ENCODE measurements around the gene ZC3H15.
"Not testable (repeated sequence)": the region's sequence is repeated elsewhere in the genome, so short reads cannot be mapped to it uniquely, and the experiment has no call there.

DNA sequence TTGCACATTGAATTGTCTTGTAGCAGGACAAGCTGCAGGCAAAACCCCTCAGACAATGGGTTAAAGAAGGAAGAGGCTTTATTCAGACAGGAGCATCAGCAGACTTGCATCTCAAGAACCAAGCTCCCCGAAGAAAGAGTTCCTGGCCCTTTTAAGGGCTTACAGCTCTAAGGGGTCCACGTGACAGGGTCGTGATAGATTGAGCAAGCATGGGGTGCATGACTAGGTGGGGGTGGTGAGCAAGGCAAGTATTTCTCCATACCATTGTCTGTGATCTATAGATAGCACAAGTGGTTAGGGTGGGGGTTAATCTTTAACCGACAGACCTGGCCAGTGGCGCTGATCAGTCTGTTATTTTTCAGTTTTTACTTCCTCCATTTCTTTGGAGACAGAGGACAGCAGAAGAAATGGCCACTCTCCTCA, 46.4 kb upstream of the ZC3H15 start:
- TF ChIP-seq, protein P1, sequence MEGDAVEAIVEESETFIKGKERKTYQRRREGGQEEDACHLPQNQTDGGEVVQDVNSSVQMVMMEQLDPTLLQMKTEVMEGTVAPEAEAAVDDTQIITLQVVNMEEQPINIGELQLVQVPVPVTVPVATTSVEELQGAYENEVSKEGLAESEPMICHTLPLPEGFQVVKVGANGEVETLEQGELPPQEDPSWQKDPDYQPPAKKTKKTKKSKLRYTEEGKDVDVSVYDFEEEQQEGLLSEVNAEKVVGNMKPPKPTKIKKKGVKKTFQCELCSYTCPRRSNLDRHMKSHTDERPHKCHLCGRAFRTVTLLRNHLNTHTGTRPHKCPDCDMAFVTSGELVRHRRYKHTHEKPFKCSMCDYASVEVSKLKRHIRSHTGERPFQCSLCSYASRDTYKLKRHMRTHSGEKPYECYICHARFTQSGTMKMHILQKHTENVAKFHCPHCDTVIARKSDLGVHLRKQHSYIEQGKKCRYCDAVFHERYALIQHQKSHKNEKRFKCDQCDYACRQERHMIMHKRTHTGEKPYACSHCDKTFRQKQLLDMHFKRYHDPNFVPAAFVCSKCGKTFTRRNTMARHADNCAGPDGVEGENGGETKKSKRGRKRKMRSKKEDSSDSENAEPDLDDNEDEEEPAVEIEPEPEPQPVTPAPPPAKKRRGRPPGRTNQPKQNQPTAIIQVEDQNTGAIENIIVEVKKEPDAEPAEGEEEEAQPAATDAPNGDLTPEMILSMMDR (optimal IDR thresholded peaks at IDR 0.05 in 1 of 3, IDR thresholded peaks at IDR 0.05 in 1 of 3, conservative IDR thresholded peaks at IDR 0.05 in 1 of 3; ENCODE audit: extremely low read depth in 1 of 3, insufficient read depth in 2 of 3, low read length in 3 of 3) = not testable (repeated sequence)
- not testable (repeated sequence) for TF ChIP-seq EZH2 (IDR thresholded peaks at IDR 0.05; ENCODE audit: low read length)

Measured in keratinocyte (primary cell).